ENCODE results near the gene NOP9.

DNA sequence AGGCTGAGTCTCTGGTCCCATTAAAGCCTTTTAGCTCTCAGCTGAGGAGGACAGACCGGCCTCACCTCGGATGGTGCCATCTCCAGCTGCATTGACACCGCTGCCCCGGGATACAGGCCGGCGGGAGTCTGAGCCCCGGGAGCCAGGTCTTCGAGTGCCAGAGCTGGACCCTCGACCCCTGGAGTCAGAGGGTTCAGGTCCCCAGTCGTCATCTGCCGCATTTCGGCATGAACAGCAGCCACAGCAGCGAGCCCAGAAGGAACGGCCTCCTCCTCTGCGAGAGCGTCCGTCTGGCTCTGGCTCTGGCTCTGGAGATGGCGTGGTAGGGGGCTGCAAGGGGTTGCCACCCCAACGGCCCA, 37.7 kb upstream of the NOP9 start:
- TF ChIP-seq POLR2A (IDR thresholded peaks at IDR 0.05), result no peak
- TF ChIP-seq, protein P1, sequence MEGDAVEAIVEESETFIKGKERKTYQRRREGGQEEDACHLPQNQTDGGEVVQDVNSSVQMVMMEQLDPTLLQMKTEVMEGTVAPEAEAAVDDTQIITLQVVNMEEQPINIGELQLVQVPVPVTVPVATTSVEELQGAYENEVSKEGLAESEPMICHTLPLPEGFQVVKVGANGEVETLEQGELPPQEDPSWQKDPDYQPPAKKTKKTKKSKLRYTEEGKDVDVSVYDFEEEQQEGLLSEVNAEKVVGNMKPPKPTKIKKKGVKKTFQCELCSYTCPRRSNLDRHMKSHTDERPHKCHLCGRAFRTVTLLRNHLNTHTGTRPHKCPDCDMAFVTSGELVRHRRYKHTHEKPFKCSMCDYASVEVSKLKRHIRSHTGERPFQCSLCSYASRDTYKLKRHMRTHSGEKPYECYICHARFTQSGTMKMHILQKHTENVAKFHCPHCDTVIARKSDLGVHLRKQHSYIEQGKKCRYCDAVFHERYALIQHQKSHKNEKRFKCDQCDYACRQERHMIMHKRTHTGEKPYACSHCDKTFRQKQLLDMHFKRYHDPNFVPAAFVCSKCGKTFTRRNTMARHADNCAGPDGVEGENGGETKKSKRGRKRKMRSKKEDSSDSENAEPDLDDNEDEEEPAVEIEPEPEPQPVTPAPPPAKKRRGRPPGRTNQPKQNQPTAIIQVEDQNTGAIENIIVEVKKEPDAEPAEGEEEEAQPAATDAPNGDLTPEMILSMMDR (IDR thresholded peaks at IDR 0.05), result no peak
- TF ChIP-seq POLR2AphosphoS5 (IDR thresholded peaks at IDR 0.05), result no peak

All from gastroesophageal sphincter (tissue), 3 donors.